ENCODE data around the gene MCAM.

MCAM gene

GRCh38 chr11:119258983-119259382 lies 57.9 kb downstream of the MCAM start:
- no peak overlapping the region for H3K4me3 ChIP-seq (ENCODE audit: control insufficient read depth, low read depth, low read length)
- no peak for DNase-seq (ENCODE audit: low read depth)
- TF ChIP-seq CTCF (conservative IDR thresholded peaks at IDR 0.05; ENCODE audit: control insufficient read depth, insufficient read depth, low read depth, low read length) = no peak
